ENCODE measurements around the gene SPOCD1.

DNA sequence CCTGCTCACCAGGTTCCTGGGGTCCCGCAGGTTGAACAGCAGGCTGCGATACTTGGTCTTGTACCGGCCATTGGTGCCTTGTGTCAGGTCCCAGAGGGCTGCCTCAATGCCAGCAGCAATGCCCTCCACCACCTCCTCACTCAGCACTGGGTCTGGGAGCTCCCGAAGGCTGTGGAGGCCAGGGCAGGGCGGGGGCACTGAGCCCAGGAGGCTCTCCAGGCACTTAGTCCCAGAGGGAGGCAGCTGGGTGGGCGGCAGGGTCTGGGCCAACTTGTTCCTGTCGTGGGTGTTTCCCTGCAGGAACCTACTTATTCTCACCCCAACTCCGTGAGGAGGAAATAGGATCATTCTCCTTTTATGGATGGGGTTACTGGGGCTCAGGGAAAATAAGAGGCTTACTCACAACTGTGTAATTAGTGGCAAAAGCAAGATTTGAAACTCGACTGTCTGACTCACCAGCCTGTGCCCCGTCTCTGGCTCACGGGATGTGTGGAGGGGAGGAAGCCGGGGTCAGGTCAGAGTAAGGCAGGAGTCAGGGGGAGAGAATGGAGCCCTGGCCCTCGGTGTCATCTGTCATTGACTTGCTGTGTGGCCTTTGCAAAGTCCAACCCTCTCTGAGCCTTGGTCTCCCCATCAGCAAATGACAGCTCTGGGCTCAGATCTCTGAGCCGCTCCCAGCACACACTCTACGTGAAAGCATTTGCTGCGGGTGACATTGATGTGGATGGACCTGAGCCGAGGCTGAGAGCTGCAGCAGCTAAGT, 17.2 kb downstream of the SPOCD1 start:
- TF ChIP-seq, protein P1, sequence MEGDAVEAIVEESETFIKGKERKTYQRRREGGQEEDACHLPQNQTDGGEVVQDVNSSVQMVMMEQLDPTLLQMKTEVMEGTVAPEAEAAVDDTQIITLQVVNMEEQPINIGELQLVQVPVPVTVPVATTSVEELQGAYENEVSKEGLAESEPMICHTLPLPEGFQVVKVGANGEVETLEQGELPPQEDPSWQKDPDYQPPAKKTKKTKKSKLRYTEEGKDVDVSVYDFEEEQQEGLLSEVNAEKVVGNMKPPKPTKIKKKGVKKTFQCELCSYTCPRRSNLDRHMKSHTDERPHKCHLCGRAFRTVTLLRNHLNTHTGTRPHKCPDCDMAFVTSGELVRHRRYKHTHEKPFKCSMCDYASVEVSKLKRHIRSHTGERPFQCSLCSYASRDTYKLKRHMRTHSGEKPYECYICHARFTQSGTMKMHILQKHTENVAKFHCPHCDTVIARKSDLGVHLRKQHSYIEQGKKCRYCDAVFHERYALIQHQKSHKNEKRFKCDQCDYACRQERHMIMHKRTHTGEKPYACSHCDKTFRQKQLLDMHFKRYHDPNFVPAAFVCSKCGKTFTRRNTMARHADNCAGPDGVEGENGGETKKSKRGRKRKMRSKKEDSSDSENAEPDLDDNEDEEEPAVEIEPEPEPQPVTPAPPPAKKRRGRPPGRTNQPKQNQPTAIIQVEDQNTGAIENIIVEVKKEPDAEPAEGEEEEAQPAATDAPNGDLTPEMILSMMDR (IDR thresholded peaks at IDR 0.05), result no peak
- no peak for TF ChIP-seq ZFX (IDR thresholded peaks at IDR 0.05; ENCODE audit: borderline replicate concordance)
